Endothelial cell (in vitro differentiated cells): ENCODE results near the gene PGM2L1. TPM values are rescaled to one million over a fixed set of nuclear protein-coding genes. Genes with fewer than 3 reads are reported as not detected.

Source experiments
- DNase-seq: peaks from one replicate; pipeline ENCODE4 v3.0.0; 2021; ENCODE audit warnings: low spot score
- H3K27ac Mint-ChIP-seq: one replicate; pipeline ENCODE4 v1.8.0; 2021; ENCODE audit warnings: mixed read lengths, inconsistent platforms; ENCODE audit not compliant: unreplicated experiment
- H3K27me3 Mint-ChIP-seq: one replicate; pipeline ENCODE4 v1.8.0; 2021; ENCODE audit warnings: mild to moderate bottlenecking, moderate library complexity, mixed read lengths, inconsistent platforms; ENCODE audit not compliant: unreplicated experiment
- H3K36me3 Mint-ChIP-seq: one replicate; pipeline ENCODE4 v1.8.0; 2021; ENCODE audit warnings: mild to moderate bottlenecking, low read depth, mixed read lengths, inconsistent platforms; ENCODE audit not compliant: unreplicated experiment
- H3K4me1 Mint-ChIP-seq: one replicate; pipeline ENCODE4 v1.8.0; 2021; ENCODE audit warnings: mild to moderate bottlenecking, mixed read lengths, inconsistent platforms; ENCODE audit not compliant: unreplicated experiment
- H3K4me3 Mint-ChIP-seq: one replicate; pipeline ENCODE4 v1.8.0; 2021; ENCODE audit warnings: mild to moderate bottlenecking, mixed read lengths, inconsistent platforms; ENCODE audit not compliant: unreplicated experiment
- H3K9me3 Mint-ChIP-seq: one replicate; pipeline ENCODE4 v1.8.0; 2021; ENCODE audit warnings: mixed read lengths, inconsistent platforms; ENCODE audit not compliant: unreplicated experiment
- total RNA-seq: library from RNA; stranded (reverse); fragmentation: NEBNext Ultra II Directional; extraction: Animal tissue kit (Norgen Biotek cat#: 25700); gene quantifications from one replicate; pipeline ENCODE4 v1.2.1, GENCODE V29; 2021; ENCODE audit not compliant: unreplicated experiment
- TF ChIP-seq, protein P1 (sequence below): fragments of 200-600 bp; sonication (generic); IDR thresholded peaks from one replicate; pipeline ENCODE4 v1.5.0; 2021; ENCODE audit warnings: antibody characterized with exemption; ENCODE audit not compliant: unreplicated experiment

Gene PGM2L1
- total RNA-seq, 1 donor from 2014 or later: 51.3 TPM

GRCh38 chr11:74322667-74323066, 75.6 kb downstream of the PGM2L1 start:
- TF ChIP-seq, protein P1, sequence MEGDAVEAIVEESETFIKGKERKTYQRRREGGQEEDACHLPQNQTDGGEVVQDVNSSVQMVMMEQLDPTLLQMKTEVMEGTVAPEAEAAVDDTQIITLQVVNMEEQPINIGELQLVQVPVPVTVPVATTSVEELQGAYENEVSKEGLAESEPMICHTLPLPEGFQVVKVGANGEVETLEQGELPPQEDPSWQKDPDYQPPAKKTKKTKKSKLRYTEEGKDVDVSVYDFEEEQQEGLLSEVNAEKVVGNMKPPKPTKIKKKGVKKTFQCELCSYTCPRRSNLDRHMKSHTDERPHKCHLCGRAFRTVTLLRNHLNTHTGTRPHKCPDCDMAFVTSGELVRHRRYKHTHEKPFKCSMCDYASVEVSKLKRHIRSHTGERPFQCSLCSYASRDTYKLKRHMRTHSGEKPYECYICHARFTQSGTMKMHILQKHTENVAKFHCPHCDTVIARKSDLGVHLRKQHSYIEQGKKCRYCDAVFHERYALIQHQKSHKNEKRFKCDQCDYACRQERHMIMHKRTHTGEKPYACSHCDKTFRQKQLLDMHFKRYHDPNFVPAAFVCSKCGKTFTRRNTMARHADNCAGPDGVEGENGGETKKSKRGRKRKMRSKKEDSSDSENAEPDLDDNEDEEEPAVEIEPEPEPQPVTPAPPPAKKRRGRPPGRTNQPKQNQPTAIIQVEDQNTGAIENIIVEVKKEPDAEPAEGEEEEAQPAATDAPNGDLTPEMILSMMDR: no peak
- H3K27me3 Mint-ChIP-seq: no peaks in the 10 kb centered on the region
- H3K4me3 Mint-ChIP-seq: no peak overlapping the region
- H3K27ac Mint-ChIP-seq: no peak overlapping the region
- H3K9me3 Mint-ChIP-seq: peaks cover 2% of the 10 kb centered on the region
- peaks cover 4% of the 10 kb centered on the region for H3K36me3 Mint-ChIP-seq
- DNase-seq: no peak
- H3K4me1 Mint-ChIP-seq: peaks cover 16% of the 10 kb centered on the region

- Mint-ChIP-seq H3K4me1 (peaks cover 7% of the 10 kb centered on the region), H3K4me3 (no peak overlapping the region)
Measured at GRCh38 chr11:74321487-74322188, 76.6 kb downstream of the PGM2L1 start.

DNA sequence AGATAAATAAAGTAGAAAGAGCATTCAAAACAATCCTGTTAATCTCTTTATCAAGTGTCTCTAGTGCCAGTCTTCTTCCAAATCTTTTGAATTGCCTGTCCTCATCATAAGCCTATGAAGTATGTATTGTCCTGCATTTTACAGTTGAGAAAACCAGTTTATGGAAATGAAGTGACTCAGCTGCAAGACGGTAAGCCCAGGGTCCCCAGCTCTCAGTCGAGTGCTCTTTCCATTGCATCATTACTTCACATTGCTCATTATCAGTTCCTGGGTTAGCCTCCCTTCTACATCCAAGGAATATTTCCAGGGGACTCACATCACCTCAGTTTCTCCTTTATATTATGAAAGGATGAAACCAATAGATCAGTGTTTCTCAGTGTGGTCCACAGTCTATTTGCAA, 77.7 kb downstream of the PGM2L1 start:
- Mint-ChIP-seq H3K36me3 (no peaks in the 10 kb centered on the region), H3K27ac (no peak overlapping the region)
- TF ChIP-seq, protein P1: no peak

More at GRCh38 chr11:74321487-74322188, 76.6 kb downstream of the PGM2L1 start:
- Mint-ChIP-seq H3K36me3 (no peaks in the 10 kb centered on the region), H3K27ac (no peak overlapping the region), H3K27me3 (no peaks in the 10 kb centered on the region), H3K9me3 (peaks cover 5% of the 10 kb centered on the region)
- peak; percentile 38 for DNase-seq
- TF ChIP-seq, protein P1: peak; percentile 61

DNA sequence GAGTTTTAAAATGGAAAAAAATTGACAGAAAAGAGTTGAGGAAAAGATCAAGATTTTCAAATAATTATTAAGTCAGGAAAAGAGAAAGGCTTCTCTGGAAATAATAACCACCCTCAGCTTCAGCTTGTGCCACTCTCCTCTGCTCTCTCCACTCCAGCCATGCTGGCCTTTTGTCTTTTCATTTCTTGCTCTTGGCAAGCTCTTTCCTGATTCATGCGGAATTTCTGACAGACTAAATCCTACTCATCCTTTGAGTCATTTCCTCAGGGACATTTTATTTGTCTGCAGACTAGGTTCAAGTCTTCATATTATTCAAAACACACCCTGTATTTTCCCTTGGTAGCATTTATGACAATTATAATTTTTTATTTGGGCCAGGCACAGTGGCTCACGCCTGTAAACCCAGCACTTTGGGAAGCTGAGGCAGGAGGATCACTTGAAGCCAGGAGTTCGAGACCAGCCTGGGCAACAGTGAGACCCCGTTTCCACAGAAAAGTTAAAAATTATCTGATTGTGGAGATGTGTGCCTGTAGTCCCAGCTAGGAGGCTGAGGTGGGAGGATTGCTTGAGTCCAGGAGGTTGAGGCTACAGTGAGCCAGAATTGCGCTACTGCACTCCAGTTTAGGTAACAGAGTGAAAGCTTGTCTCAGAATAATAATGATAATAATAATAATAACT, 79.0 kb downstream of the PGM2L1 start:
- Mint-ChIP-seq H3K27me3 (no peaks in the 10 kb centered on the region), H3K27ac (no peak overlapping the region), H3K9me3 (peaks cover 5% of the 10 kb centered on the region), H3K4me3 (no peak overlapping the region), H3K4me1 (no peaks in the 10 kb centered on the region), H3K36me3 (no peaks in the 10 kb centered on the region)
- TF ChIP-seq, protein P1: no peak
- no peak for DNase-seq

More for the DNA sequence above, 77.7 kb downstream of the PGM2L1 start:
- no peak overlapping the region for H3K4me3 Mint-ChIP-seq
- H3K9me3 Mint-ChIP-seq: peaks cover 5% of the 10 kb centered on the region
- no peaks in the 10 kb centered on the region for H3K4me1 Mint-ChIP-seq
- no peak for DNase-seq
- no peaks in the 10 kb centered on the region for H3K27me3 Mint-ChIP-seq
